OCI-M1 (cell line): ENCODE data around the gene KRT81.
A peak's percentile ranks its signal among the peaks of the same experiment; 100 is the strongest.

Experiments used
- DNase-seq: peaks from one replicate; lab custom pipeline; 2025; lab: John Stamatoyannopoulos, UW

KRT81 gene

GRCh38 chr12:52291267-52291935 is at the start of gene KRT81:
KRT81 (minus strand) TSS chr12:52291534; CDS start chr12:52291465, 69 bp downstream.
- no peak for DNase-seq

GRCh38 chr12:52338241-52338960 is 47.1 kb upstream of the KRT81 start:
- DNase-seq: no peak

GRCh38 chr12:52337054-52337453 is 45.7 kb upstream of the KRT81 start:
- DNase-seq: peak; percentile 6

GRCh38 chr12:52336641-52337040 is 45.3 kb upstream of the KRT81 start:
- DNase-seq: no peak

- no peak for DNase-seq
Observed at GRCh38 chr12:52335598-52336262, 44.4 kb upstream of the KRT81 start.

- DNase-seq: no peak
Observed at GRCh38 chr12:52334185-52334584, 42.9 kb upstream of the KRT81 start.

GRCh38 chr12:52333321-52333720 is 42.0 kb upstream of the KRT81 start:
- no peak for DNase-seq

GRCh38 chr12:52332381-52332780 is 41.0 kb upstream of the KRT81 start:
- DNase-seq: no peak

- DNase-seq: no peak
Observed at GRCh38 chr12:52331833-52332232, 40.5 kb upstream of the KRT81 start.

GRCh38 chr12:52331039-52331438 is 39.7 kb upstream of the KRT81 start:
- DNase-seq: no peak

GRCh38 chr12:52327830-52328500 is 36.6 kb upstream of the KRT81 start:
- DNase-seq: no peak

GRCh38 chr12:52327052-52327829 is 35.9 kb upstream of the KRT81 start:
- DNase-seq: peak; percentile 85

- DNase-seq: no peak
Observed at GRCh38 chr12:52324153-52324444, 32.8 kb upstream of the KRT81 start.

- no peak for DNase-seq
Observed at GRCh38 chr12:52323416-52324152, 32.2 kb upstream of the KRT81 start.

- DNase-seq: no peak
Observed at GRCh38 chr12:52323001-52323400, 31.7 kb upstream of the KRT81 start.

- DNase-seq: no peak
Observed at GRCh38 chr12:52322069-52322468, 30.7 kb upstream of the KRT81 start.

- no peak for DNase-seq
Observed at GRCh38 chr12:52321418-52321817, 30.1 kb upstream of the KRT81 start.

GRCh38 chr12:52320784-52321400 is 29.6 kb upstream of the KRT81 start, which contains the start of gene KRT83:
KRT83 (minus strand) TSS chr12:52321398; CDS start chr12:52321335, 63 bp downstream.
- DNase-seq: no peak

GRCh38 chr12:52319097-52319496 is 27.8 kb upstream of the KRT81 start:
- DNase-seq: no peak

- DNase-seq: no peak
Observed at GRCh38 chr12:52318241-52318990, 27.1 kb upstream of the KRT81 start.
